PC-9 (cell line): ENCODE results near the gene RCSD1. TPM values are rescaled to one million over a fixed set of nuclear protein-coding genes. Genes with fewer than 3 reads are reported as not detected.
"Not testable (repeated sequence)": the region's sequence is repeated elsewhere in the genome, so short reads cannot be mapped to it uniquely, and the experiment has no call there.

Source experiments
- BruUV-seq: library from RNA; stranded (reverse); fragments of 400-500 nt; replicated peaks from 2 replicates; lab custom pipeline; 2021; lab: Mats Ljungman, UMichigan
- CTCF ChIA-PET: fragments of 300-600 bp; sonication (Branson Sonifier 250); formaldehyde crosslinking; loops from one replicate; lab custom pipeline; 2022; ENCODE audit warnings: antibody characterized with exemption; lab: Charles Lee
- POLR2A ChIA-PET: fragments of 300-600 bp; sonication (Branson Sonifier 250); formaldehyde crosslinking; loops from one replicate; lab custom pipeline; 2022; ENCODE audit warnings: antibody characterized with exemption; ENCODE audit not compliant: unreplicated experiment; lab: Charles Lee
- DNase-seq, 2 experiments: peaks; one replicate each; pipeline versions ENCODE4 v3.0.0 to v3.0.0-alpha.2; 2015 to 2022; ENCODE audit warnings: mixed read lengths in 1 of 2
- H2AFZ ChIP-seq: fragments of 200-600 bp; sonication (generic); 2 replicates; pipeline ENCODE4 v1.8.1; 2017; ENCODE audit warnings: antibody characterized with exemption
- H3F3A ChIP-seq: fragments of 200-600 bp; sonication (generic); 2 replicates; pipeline ENCODE4 v1.8.1; 2017; ENCODE audit warnings: antibody characterized with exemption, mild to moderate bottlenecking, low read depth; ENCODE audit not compliant: insufficient read depth
- H3K27ac ChIP-seq: fragments of 200-600 bp; sonication (generic); 2 replicates; pipeline ENCODE4 v1.6.1; 2016; ENCODE audit warnings: mixed run types
- H3K27me3 ChIP-seq: fragments of 200-600 bp; sonication (generic); 2 replicates; pipeline ENCODE4 v1.6.1; 2016; ENCODE audit warnings: low read depth, mixed run types; ENCODE audit not compliant: insufficient read depth
- H3K36me3 ChIP-seq: fragments of 200-600 bp; sonication (generic); 2 replicates; pipeline ENCODE4 v1.6.1; 2016; ENCODE audit warnings: low read depth, mixed run types
- H3K4me1 ChIP-seq: fragments of 200-600 bp; sonication (generic); replicated peaks from 2 replicates; pipeline ENCODE4 v1.6.1; 2016; ENCODE audit warnings: mixed run types; ENCODE audit not compliant: insufficient read depth
- H3K4me2 ChIP-seq: fragments of 200-600 bp; sonication (generic); 2 replicates; pipeline ENCODE4 v1.6.1; 2017; ENCODE audit warnings: mixed run types
- H3K4me3 ChIP-seq: fragments of 200-600 bp; sonication (generic); 2 replicates; pipeline ENCODE4 v1.6.1; 2016; ENCODE audit warnings: mixed run types
- H3K79me2 ChIP-seq: fragments of 200-600 bp; sonication (generic); 2 replicates; pipeline ENCODE4 v1.6.1; 2017; ENCODE audit warnings: low read depth, mixed run types
- H3K9me2 ChIP-seq: fragments of 200-600 bp; sonication (generic); 2 replicates; pipeline ENCODE4 v1.8.1; 2017; ENCODE audit warnings: mild to moderate bottlenecking; ENCODE audit not compliant: insufficient read depth
- H3K9me3 ChIP-seq: fragments of 200-600 bp; sonication (generic); 2 replicates; pipeline ENCODE4 v1.8.1; 2016; ENCODE audit warnings: low read depth; ENCODE audit not compliant: insufficient read depth
- H4K20me1 ChIP-seq: fragments of 200-600 bp; sonication (generic); 2 replicates; pipeline ENCODE4 v1.8.1; 2017; ENCODE audit not compliant: insufficient read depth
- CTCF ChIP-seq: fragments of 200-600 bp; sonication (generic); conservative IDR thresholded peaks from 2 replicates; pipeline ENCODE4 v1.6.1; 2017; ENCODE audit warnings: mixed run types, antibody characterized with exemption, mild to moderate bottlenecking, moderate library complexity
- EZH2 ChIP-seq: fragments of 200-600 bp; sonication (generic); IDR thresholded peaks from 2 replicates; pipeline ENCODE4 v1.8.0; 2017; ENCODE audit warnings: antibody characterized with exemption, low read depth
- intact Hi-C: fragments of 100-400 bp; cut with micrococcal nuclease; formaldehyde crosslinking; loops from one replicate; pipeline ENCODE4 v1.10.0; 2022; ENCODE audit not compliant: unreplicated experiment
- total RNA-seq: library from RNA; stranded (reverse); gene quantifications from 2 replicates; pipeline ENCODE4 v1.2.3, GENCODE V29; 2021

The RCSD1 gene
- total RNA-seq, 1 experiment from 2014 or later: not detected

- H3F3A ChIP-seq: peaks cover 23% of the 10 kb centered on the region; the same call in 1 of the 2 replicates
- H3K36me3 ChIP-seq: no peaks in the 10 kb centered on the region
- no peaks in the 10 kb centered on the region for H3K9me2 ChIP-seq
- no peak overlapping the region for H3K4me3 ChIP-seq
- no peaks in the 10 kb centered on the region for H3K9me3 ChIP-seq
- peaks cover 26% of the 10 kb centered on the region for H3K4me1 ChIP-seq
- no peaks in the 10 kb centered on the region for H3K27me3 ChIP-seq
- H3K79me2 ChIP-seq: peaks cover 22% of the 10 kb centered on the region
- ChIA-PET CTCF (no interaction called here), POLR2A (no interaction called here)
- BruUV-seq: no TSS peak
- intact Hi-C loops: no loop called here
- DNase-seq: no peak
- no peak overlapping the region for H3K27ac ChIP-seq
- no peak for TF ChIP-seq EZH2
- no peak for TF ChIP-seq CTCF
- H2AFZ ChIP-seq: no peak overlapping the region
- H4K20me1 ChIP-seq: peaks cover 3% of the 10 kb centered on the region; the same call in 1 of the 2 replicates
- no peak overlapping the region for H3K4me2 ChIP-seq
These were observed 89.1 kb downstream of the RCSD1 start for GRCh38 chr1:167718914-167719691.

GRCh38 chr1:167719715-167720421, 89.8 kb downstream of the RCSD1 start:
- Histone ChIP-seq H3K4me1 (peaks cover 32% of the 10 kb centered on the region), H3F3A (peaks cover 21% of the 10 kb centered on the region; the same call in 1 of the 2 replicates), H3K79me2 (peaks cover 30% of the 10 kb centered on the region)
- H4K20me1 ChIP-seq, H3K27me3 ChIP-seq, H3K4me2 ChIP-seq, CTCF ChIA-PET, H3K9me2 ChIP-seq, H3K4me3 ChIP-seq, H2AFZ ChIP-seq, H3K9me3 ChIP-seq, BruUV-seq, DNase-seq, H3K36me3 ChIP-seq, POLR2A ChIA-PET, H3K27ac ChIP-seq: not testable (repeated sequence)
- intact Hi-C loops: loop anchor here (5.0 to 10.0 kb wide), 2 partner anchors 37 to 265 kb away; no protein-coding TSS in a partner anchor

GRCh38 chr1:167720965-167721616, 91.1 kb downstream of the RCSD1 start:
- peaks cover 42% of the 10 kb centered on the region for H3K79me2 ChIP-seq
- H3K4me3 ChIP-seq: peak overlapping the region; percentile 74
- no peaks in the 10 kb centered on the region for H3K9me3 ChIP-seq
- H3K27me3 ChIP-seq: no peaks in the 10 kb centered on the region
- ChIA-PET CTCF (interaction anchor here (0.6 kb wide), 1 partner anchor 18 kb away, joined by 4 read pairs; no protein-coding TSS in a partner anchor), POLR2A (interaction anchor here (1.0 kb wide), 1 partner anchor 68 kb away, joined by 3 read pairs; no protein-coding TSS in a partner anchor)
- peak overlapping the region; percentile 46 for H3K27ac ChIP-seq
- intact Hi-C loops: loop anchor here (1.0 to 10.0 kb wide), 3 partner anchors 36 to 264 kb away; partner anchors contain the start of gene DCAF6
- H3K36me3 ChIP-seq: no peaks in the 10 kb centered on the region
- peaks cover 32% of the 10 kb centered on the region for H3K4me1 ChIP-seq
- DNase-seq: peak; percentile 34 to 51
- TF ChIP-seq CTCF (no peak; the same call in 1 of the 2 replicates), EZH2 (no peak)
- H3K4me2 ChIP-seq: peak overlapping the region; percentile 95
- BruUV-seq: TSS peak; percentile 69
- peaks cover 10% of the 10 kb centered on the region for H4K20me1 ChIP-seq
- H3K9me2 ChIP-seq: no peaks in the 10 kb centered on the region
- peaks cover 14% of the 10 kb centered on the region; the same call in 1 of the 2 replicates for H3F3A ChIP-seq
- H2AFZ ChIP-seq: peak overlapping the region; percentile 95
